Mononuclear cell (primary cell): ENCODE results near the gene F7. TPM values are rescaled to one million over a fixed set of nuclear protein-coding genes. Genes with fewer than 3 reads are reported as not detected.

Experiments used
- H3K27me3 ChIP-seq: 2 replicates; pipeline ENCODE4 v1.6.0; 2011; ENCODE audit warnings: low read length, control low read depth; ENCODE audit not compliant: insufficient read depth
- H3K4me1 ChIP-seq: 2 replicates; pipeline ENCODE4 v1.5.1; 2011; ENCODE audit warnings: mild to moderate bottlenecking, low read length, control low read depth; ENCODE audit not compliant: insufficient read depth
- H3K4me3 ChIP-seq: 2 replicates; pipeline ENCODE4 v1.5.1; 2011; ENCODE audit warnings: mild to moderate bottlenecking, low read length, moderate library complexity
- H3K9me3 ChIP-seq: 2 replicates; pipeline ENCODE4 v1.5.1; 2011; ENCODE audit warnings: low read depth, mild to moderate bottlenecking, control low read depth, low read length
- total RNA-seq: library from RNA; depleted of rRNA; stranded (reverse); fragments of >200 nt; gene quantifications from one replicate; pipeline ENCODE4 v1.2.3, GENCODE V29; 2012

The F7 gene
- total RNA-seq, 1 donor = 0.52 TPM

GRCh38 chr13:113121928-113122471 lies 16.4 kb downstream of the F7 start:
- H3K4me3 ChIP-seq = no peak overlapping the region
- no peaks in the 10 kb centered on the region for H3K9me3 ChIP-seq
- H3K27me3 ChIP-seq = no peaks in the 10 kb centered on the region
- no peaks in the 10 kb centered on the region for H3K4me1 ChIP-seq

GRCh38 chr13:113122550-113123225 lies 17.1 kb downstream of the F7 start, which contains the start of gene F10:
Gene F10, plus strand, starts transcription at chr13:113122799. Its CDS starts 57 bp downstream, at chr13:113122856.
- Histone ChIP-seq H3K4me3 (no peak within 1 kb of the TSS), H3K27me3 (no peaks in the 10 kb centered on the region)

GRCh38 chr13:113123226-113124201 lies 17.9 kb downstream of the F7 start:
- H3K4me1 ChIP-seq = no peaks in the 10 kb centered on the region
- H3K27me3 ChIP-seq = no peaks in the 10 kb centered on the region
- no peak overlapping the region for H3K4me3 ChIP-seq
- H3K9me3 ChIP-seq = no peaks in the 10 kb centered on the region

More at GRCh38 chr13:113122550-113123225, 17.1 kb downstream of the F7 start, which contains the start of gene F10:
- no peaks in the 10 kb centered on the region for H3K9me3 ChIP-seq
- H3K4me1 ChIP-seq = no peaks in the 10 kb centered on the region

- H3K27me3 ChIP-seq = peaks cover 4% of the 10 kb centered on the region
- no peak overlapping the region for H3K4me3 ChIP-seq
- H3K9me3 ChIP-seq = no peaks in the 10 kb centered on the region
- no peaks in the 10 kb centered on the region for H3K4me1 ChIP-seq
Observed at GRCh38 chr13:113124211-113124970, 18.8 kb downstream of the F7 start.

- Histone ChIP-seq H3K4me1 (peaks cover 7% of the 10 kb centered on the region), H3K4me3 (no peak overlapping the region), H3K9me3 (no peaks in the 10 kb centered on the region), H3K27me3 (peaks cover 14% of the 10 kb centered on the region)
Observed at GRCh38 chr13:113125506-113126264, 20.1 kb downstream of the F7 start.

- Histone ChIP-seq H3K4me3 (no peak overlapping the region), H3K9me3 (no peaks in the 10 kb centered on the region), H3K4me1 (peaks cover 7% of the 10 kb centered on the region), H3K27me3 (peaks cover 22% of the 10 kb centered on the region)
Observed at GRCh38 chr13:113126265-113127150, 20.9 kb downstream of the F7 start.

- Histone ChIP-seq H3K4me1 (peaks cover 7% of the 10 kb centered on the region), H3K4me3 (no peak overlapping the region), H3K9me3 (peaks cover 6% of the 10 kb centered on the region), H3K27me3 (peaks cover 40% of the 10 kb centered on the region)
Observed at GRCh38 chr13:113129480-113129879, 23.9 kb downstream of the F7 start.

GRCh38 chr13:113129921-113130750 lies 24.5 kb downstream of the F7 start:
- H3K4me3 ChIP-seq = no peak overlapping the region

GRCh38 chr13:113135281-113135760 lies 29.7 kb downstream of the F7 start:
- no peak overlapping the region for H3K4me3 ChIP-seq
- peaks cover 6% of the 10 kb centered on the region for H3K9me3 ChIP-seq
- no peaks in the 10 kb centered on the region for H3K4me1 ChIP-seq
- peaks cover 32% of the 10 kb centered on the region for H3K27me3 ChIP-seq

More at GRCh38 chr13:113129921-113130750, 24.5 kb downstream of the F7 start:
- Histone ChIP-seq H3K4me1 (peaks cover 7% of the 10 kb centered on the region), H3K27me3 (peaks cover 40% of the 10 kb centered on the region), H3K9me3 (peaks cover 6% of the 10 kb centered on the region)

- H3K9me3 ChIP-seq = peaks cover 6% of the 10 kb centered on the region
- peaks cover 12% of the 10 kb centered on the region for H3K27me3 ChIP-seq
- no peak overlapping the region for H3K4me3 ChIP-seq
- H3K4me1 ChIP-seq = no peaks in the 10 kb centered on the region
Observed at GRCh38 chr13:113137691-113138298, 32.2 kb downstream of the F7 start.

GRCh38 chr13:113138792-113139551 lies 33.4 kb downstream of the F7 start:
- no peaks in the 10 kb centered on the region for H3K4me1 ChIP-seq
- H3K4me3 ChIP-seq = no peak overlapping the region
- H3K9me3 ChIP-seq = peaks cover 4% of the 10 kb centered on the region
- peaks cover 8% of the 10 kb centered on the region for H3K27me3 ChIP-seq
